K562 (cell line): ENCODE data around the gene SHB.

ENCODE experiments used
- ATF2 ChIP-seq: sonication (generic); formaldehyde crosslinking; IDR thresholded peaks from 2 replicates; pipeline ENCODE4 v1.8.1; 2022; ENCODE audit warnings: missing genetic modification reagents
- CTCF ChIP-seq, 3 experiments: IDR thresholded peaks in 2 of 3; conservative IDR thresholded peaks in 1 of 3; 2 replicates each; pipeline ENCODE4 v1.5.1; 2011 to 2012; ENCODE audit warnings: low read length in 3 of 3, mild to moderate bottlenecking in 3 of 3, control low read depth in 2 of 3, improper control_type of control experiment in 1 of 3, inconsistent platforms in 1 of 3, low read depth in 1 of 3, mixed read lengths in 1 of 3, moderate library complexity in 1 of 3; ENCODE audit not compliant: insufficient read depth in 2 of 3
- POLR2A ChIP-seq: fragments of 450-650 bp; conservative IDR thresholded peaks from 2 replicates; pipeline ENCODE4 v1.6.1; 2016
- SP1 ChIP-seq: sonication (generic); formaldehyde crosslinking; IDR thresholded peaks from 2 replicates; pipeline ENCODE4 v1.8.1; 2022; ENCODE audit warnings: mild to moderate bottlenecking, missing genetic modification reagents
- TEAD1 ChIP-seq, 2 experiments: fragments of 450-650 bp in 1 of 2; sonication (generic) in 1 of 2; formaldehyde crosslinking; IDR thresholded peaks; 2 replicates each; pipeline versions ENCODE4 v1.4.0 to v1.8.0; 2020 to 2022; ENCODE audit warnings: mild to moderate bottlenecking in 2 of 2, missing genetic modification reagents in 1 of 2

GRCh38 chr9:37897665-37898064, 171.4 kb downstream of the SHB start:
- no peak for TF ChIP-seq SP1
- TF ChIP-seq ATF2 (CRISPR knock-in tag): no peak
- no peak for TF ChIP-seq POLR2A
- no peak for TF ChIP-seq CTCF (IDR thresholded peaks at IDR 0.05 in 2 of 3, conservative IDR thresholded peaks at IDR 0.05 in 1 of 3; ENCODE audit: insufficient read depth in 2 of 3, low read depth in 1 of 3, low read length in 3 of 3)
- TF ChIP-seq TEAD1 (CRISPR knock-in tag; IDR thresholded peaks at IDR 0.05): no peak
